ENCODE data around the gene PSME2. TPM values are rescaled to one million over a fixed set of nuclear protein-coding genes. Genes with fewer than 3 reads are reported as not detected.

Gene PSME2
- total and polyA plus RNA-seq, 2 of the 13 experiments (the other 11 are each of a cell fraction or from before 2014, with no cell fraction given), result 332 to 716 TPM

GRCh38 chr14:24146978-24147760 is 759 bp upstream of the PSME2 start, which contains the start of gene RNF31 (continued):
- peak; percentile 71; the same call in 1 of the 2 replicates for TF ChIP-seq ZBTB44 (CRISPR knock-in tag; IDR thresholded peaks at IDR 0.05)
- TF ChIP-seq ZFP91 (CRISPR knock-in tag; IDR thresholded peaks at IDR 0.05; ENCODE audit: borderline replicate concordance), result no peak
- TF ChIP-seq ZBTB46 (CRISPR knock-in tag; IDR thresholded peaks at IDR 0.05; ENCODE audit: borderline replicate concordance), result 0 out of 2 replicates have a peak, but pooled peaks have one; percentile 4
- TF ChIP-seq ZEB1 (IDR thresholded peaks at IDR 0.05; ENCODE audit: insufficient replicate concordance, low read depth), result no peak
- peak; percentile 30; the same call in 1 of the 2 replicates for TF ChIP-seq NCOR1 (IDR thresholded peaks at IDR 0.05; ENCODE audit: borderline replicate concordance, low read length)
- no peak for TF ChIP-seq CEBPB (IDR thresholded peaks at IDR 0.05; ENCODE audit: borderline replicate concordance, low read depth, low read length)
- TF ChIP-seq THAP9 (CRISPR knock-in tag; IDR thresholded peaks at IDR 0.05; ENCODE audit: borderline replicate concordance), result peak; percentile 52
- TF ChIP-seq AGO2 (optimal IDR thresholded peaks at IDR 0.05; ENCODE audit: low read depth, low read length), result peak; percentile 84
- TF ChIP-seq NCOA2 (CRISPR knock-in tag; IDR thresholded peaks at IDR 0.05), result peak; percentile 31; the same call in 1 of the 2 replicates
- TF ChIP-seq ZNF619 (CRISPR knock-in tag; IDR thresholded peaks at IDR 0.05), result peak; percentile 95
- no peak for TF ChIP-seq ZNF605 (CRISPR knock-in tag; IDR thresholded peaks at IDR 0.05)
- no peak for TF ChIP-seq MAX (IDR thresholded peaks at IDR 0.05)
- TF ChIP-seq TARDBP (CRISPR knock-in tag; IDR thresholded peaks at IDR 0.05), result peak; percentile 46; the same call in 1 of the 2 replicates
- no peak for TF ChIP-seq ZNF878 (CRISPR knock-in tag; IDR thresholded peaks at IDR 0.05)
- TF ChIP-seq FOXM1 (CRISPR knock-in tag; IDR thresholded peaks at IDR 0.05), result no peak
- no peak for TF ChIP-seq ERF (CRISPR knock-in tag; IDR thresholded peaks at IDR 0.05)
- TF ChIP-seq ZNF891 (CRISPR knock-in tag; IDR thresholded peaks at IDR 0.05), result no peak
- TF ChIP-seq CERS6 (CRISPR knock-in tag; IDR thresholded peaks at IDR 0.05), result peak; percentile 22; the same call in 1 of the 2 replicates
- TF ChIP-seq MAFK (conservative IDR thresholded peaks at IDR 0.05 in 1 of 2, IDR thresholded peaks at IDR 0.05 in 1 of 2; ENCODE audit: low read length in 2 of 2), result no peak
- peak; percentile 67; the same call in 1 of the 2 replicates for TF ChIP-seq POGZ (CRISPR knock-in tag; IDR thresholded peaks at IDR 0.05)
